Lower leg skin (tissue), 3 donors: Measurements from ENCODE around the gene CTH.
"Not testable (repeated sequence)": the region's sequence is repeated elsewhere in the genome, so short reads cannot be mapped to it uniquely, and the experiment has no call there.

ENCODE experiments used
- POLR2A ChIP-seq, 2 donors: fragments of 450-650 bp; IDR thresholded peaks; one replicate each; pipeline ENCODE4 v1.6.1; 2016 to 2017; ENCODE audit warnings: antibody characterized with exemption in 2 of 2, mild to moderate bottlenecking in 1 of 2, moderate library complexity in 1 of 2
- TF ChIP-seq, protein P1 (sequence below), 3 donors: fragments of 450-650 bp; IDR thresholded peaks; one replicate each; pipeline ENCODE4 v1.5.1; 2016; ENCODE audit warnings: antibody characterized with exemption in 3 of 3, mild to moderate bottlenecking in 3 of 3, moderate library complexity in 2 of 3

DNA sequence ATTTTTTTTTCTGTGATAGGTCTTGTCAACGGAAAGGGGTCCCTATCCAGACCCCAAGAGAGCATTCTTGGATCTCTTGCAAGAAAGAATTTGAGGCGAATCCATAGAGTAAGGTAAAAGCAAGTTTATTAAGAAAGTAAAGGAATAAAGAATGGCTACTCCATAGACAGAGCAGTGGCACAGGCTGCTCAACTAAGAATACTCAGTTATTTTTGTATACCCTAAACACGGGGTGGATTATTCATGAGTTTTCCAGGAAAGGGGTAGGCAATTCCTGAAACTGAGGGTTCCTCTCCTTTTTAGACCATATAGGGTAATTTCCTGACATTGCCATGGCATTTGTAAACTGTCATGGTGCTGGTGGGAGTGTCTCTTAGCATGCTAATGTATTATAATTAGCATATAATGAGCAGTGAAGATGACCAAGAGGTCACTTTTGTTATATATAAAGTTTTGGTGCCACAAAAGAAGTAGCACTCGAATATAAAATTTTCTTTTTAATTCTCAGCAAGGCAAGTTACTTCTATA lies 44.6 kb upstream of the CTH start:
- TF ChIP-seq POLR2A (IDR thresholded peaks at IDR 0.05), result not testable (repeated sequence)
- TF ChIP-seq, protein P1, sequence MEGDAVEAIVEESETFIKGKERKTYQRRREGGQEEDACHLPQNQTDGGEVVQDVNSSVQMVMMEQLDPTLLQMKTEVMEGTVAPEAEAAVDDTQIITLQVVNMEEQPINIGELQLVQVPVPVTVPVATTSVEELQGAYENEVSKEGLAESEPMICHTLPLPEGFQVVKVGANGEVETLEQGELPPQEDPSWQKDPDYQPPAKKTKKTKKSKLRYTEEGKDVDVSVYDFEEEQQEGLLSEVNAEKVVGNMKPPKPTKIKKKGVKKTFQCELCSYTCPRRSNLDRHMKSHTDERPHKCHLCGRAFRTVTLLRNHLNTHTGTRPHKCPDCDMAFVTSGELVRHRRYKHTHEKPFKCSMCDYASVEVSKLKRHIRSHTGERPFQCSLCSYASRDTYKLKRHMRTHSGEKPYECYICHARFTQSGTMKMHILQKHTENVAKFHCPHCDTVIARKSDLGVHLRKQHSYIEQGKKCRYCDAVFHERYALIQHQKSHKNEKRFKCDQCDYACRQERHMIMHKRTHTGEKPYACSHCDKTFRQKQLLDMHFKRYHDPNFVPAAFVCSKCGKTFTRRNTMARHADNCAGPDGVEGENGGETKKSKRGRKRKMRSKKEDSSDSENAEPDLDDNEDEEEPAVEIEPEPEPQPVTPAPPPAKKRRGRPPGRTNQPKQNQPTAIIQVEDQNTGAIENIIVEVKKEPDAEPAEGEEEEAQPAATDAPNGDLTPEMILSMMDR (IDR thresholded peaks at IDR 0.05), result not testable (repeated sequence)
